ENCODE measurements around the gene PSMC4. TPM values are rescaled to one million over a fixed set of nuclear protein-coding genes. Genes with fewer than 3 reads are reported as not detected.

The PSMC4 gene
- total RNA-seq, 1 experiment from 2014 or later = 105 TPM

DNA sequence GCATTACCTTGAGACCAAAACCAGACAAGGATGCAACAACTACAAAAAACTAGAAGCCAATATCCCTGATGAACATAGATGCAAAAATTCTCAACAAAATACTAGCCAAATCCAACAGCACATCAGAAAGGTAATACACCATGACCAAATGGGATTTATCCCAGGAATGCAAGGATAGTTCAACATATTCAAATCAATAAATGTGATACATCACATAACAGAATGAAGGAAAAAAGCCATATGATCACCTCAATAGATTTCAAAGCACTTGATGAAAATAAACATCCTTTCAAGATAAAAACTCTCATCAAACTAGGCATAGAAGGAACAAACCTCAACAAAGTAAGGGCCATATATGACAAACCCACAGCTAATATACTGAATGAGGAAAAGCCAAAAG lies 15.7 kb downstream of the PSMC4 start:
- peaks cover 6% of the 10 kb centered on the region for H3K4me1 Mint-ChIP-seq (ENCODE audit: insufficient read depth, unreplicated experiment)
- TF ChIP-seq CTCF (IDR thresholded peaks at IDR 0.05; ENCODE audit: unreplicated experiment) = no peak
- CTCF ChIA-PET = no interaction called here
- intact Hi-C loops (cut with micrococcal nuclease) = no loop called here
- H3K4me3 Mint-ChIP-seq (ENCODE audit: unreplicated experiment) = no peak overlapping the region
- POLR2A ChIA-PET = interaction anchor here (1.0 to 2.2 kb wide), 3 partner anchors 9 to 16 kb away, joined by 3 to 11 read pairs (median 4); partner anchors contain the start of genes PSMC4 and ZNF546
- H3K27me3 Mint-ChIP-seq (ENCODE audit: insufficient read depth, unreplicated experiment) = no peaks in the 10 kb centered on the region
- no peak for DNase-seq (ENCODE audit: unreplicated experiment)
- H3K36me3 Mint-ChIP-seq (ENCODE audit: insufficient read depth, unreplicated experiment) = peaks cover 24% of the 10 kb centered on the region
- no peak overlapping the region for H3K27ac Mint-ChIP-seq (ENCODE audit: low read depth, unreplicated experiment)
- BruUV-seq (replicated peaks) = no TSS peak
- peaks cover 8% of the 10 kb centered on the region for H3K9me3 Mint-ChIP-seq (ENCODE audit: unreplicated experiment)

DNA sequence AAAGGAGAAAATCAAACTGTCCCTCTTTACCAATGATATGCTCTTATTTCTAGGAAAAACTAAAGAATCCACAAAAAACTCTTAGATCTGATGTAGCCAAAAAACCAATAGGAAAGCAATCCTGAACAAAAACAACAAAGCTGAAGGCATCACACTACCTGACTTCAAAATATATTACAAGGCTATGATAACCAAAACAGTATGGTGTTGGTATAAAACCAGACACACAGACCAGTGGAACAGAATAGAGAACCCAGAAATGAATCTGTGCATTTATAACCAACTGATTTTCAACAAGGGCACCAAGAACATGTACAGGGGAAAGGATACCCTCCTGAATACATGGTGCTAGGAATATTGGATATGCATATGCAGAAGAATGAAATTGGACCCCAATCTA lies 16.2 kb downstream of the PSMC4 start:
- BruUV-seq (replicated peaks) = no TSS peak
- no peak for DNase-seq (ENCODE audit: unreplicated experiment)
- H3K4me1 Mint-ChIP-seq (ENCODE audit: insufficient read depth, unreplicated experiment) = peaks cover 6% of the 10 kb centered on the region
- H3K9me3 Mint-ChIP-seq (ENCODE audit: unreplicated experiment) = peaks cover 9% of the 10 kb centered on the region
- ChIA-PET POLR2A (interaction anchor here (1.3 to 2.2 kb wide), 3 partner anchors 9 to 552 kb away, joined by 3 to 11 read pairs (median 3); partner anchors contain the start of genes PSMC4 and RPS16), CTCF (no interaction called here)
- H3K27ac Mint-ChIP-seq (ENCODE audit: low read depth, unreplicated experiment) = no peak overlapping the region
- peaks cover 19% of the 10 kb centered on the region for H3K36me3 Mint-ChIP-seq (ENCODE audit: insufficient read depth, unreplicated experiment)
- intact Hi-C loops (cut with micrococcal nuclease) = no loop called here
- TF ChIP-seq CTCF (IDR thresholded peaks at IDR 0.05; ENCODE audit: unreplicated experiment) = no peak
- no peak overlapping the region for H3K4me3 Mint-ChIP-seq (ENCODE audit: unreplicated experiment)
- no peaks in the 10 kb centered on the region for H3K27me3 Mint-ChIP-seq (ENCODE audit: insufficient read depth, unreplicated experiment)

DNA sequence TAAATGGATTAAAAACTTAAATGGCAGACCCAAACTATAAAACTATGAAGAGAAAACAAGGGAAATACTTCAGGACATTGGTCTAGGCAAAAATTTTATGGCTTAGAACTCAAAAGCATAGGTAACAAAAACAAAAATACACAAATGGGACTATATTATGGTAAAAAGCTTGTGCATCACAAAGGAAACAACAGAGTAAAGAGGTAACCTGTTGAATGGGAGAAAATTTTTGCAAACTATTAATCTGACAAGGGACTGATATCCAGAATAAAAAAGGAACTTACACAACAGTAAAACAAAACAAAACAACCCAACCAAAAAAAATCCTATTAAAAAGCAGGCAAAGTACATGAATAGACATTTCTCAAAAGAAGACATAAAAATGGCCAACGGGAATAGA lies 16.6 kb downstream of the PSMC4 start:
- CTCF ChIA-PET = no interaction called here
- POLR2A ChIA-PET = interaction anchor here (1.9 kb wide), 1 partner anchor 552 kb away, joined by 3 read pairs; the partner anchor contains the start of gene RPS16
- intact Hi-C loops (cut with micrococcal nuclease) = no loop called here
- Mint-ChIP-seq H3K27ac (ENCODE audit: low read depth, unreplicated experiment) (no peak overlapping the region), H3K4me1 (ENCODE audit: insufficient read depth, unreplicated experiment) (peaks cover 11% of the 10 kb centered on the region), H3K4me3 (ENCODE audit: unreplicated experiment) (no peak overlapping the region), H3K27me3 (ENCODE audit: insufficient read depth, unreplicated experiment) (no peaks in the 10 kb centered on the region), H3K36me3 (ENCODE audit: insufficient read depth, unreplicated experiment) (peaks cover 15% of the 10 kb centered on the region), H3K9me3 (ENCODE audit: unreplicated experiment) (peaks cover 13% of the 10 kb centered on the region)
- BruUV-seq (replicated peaks) = no TSS peak
- no peak for TF ChIP-seq CTCF (IDR thresholded peaks at IDR 0.05; ENCODE audit: unreplicated experiment)
- DNase-seq (ENCODE audit: unreplicated experiment) = no peak

DNA sequence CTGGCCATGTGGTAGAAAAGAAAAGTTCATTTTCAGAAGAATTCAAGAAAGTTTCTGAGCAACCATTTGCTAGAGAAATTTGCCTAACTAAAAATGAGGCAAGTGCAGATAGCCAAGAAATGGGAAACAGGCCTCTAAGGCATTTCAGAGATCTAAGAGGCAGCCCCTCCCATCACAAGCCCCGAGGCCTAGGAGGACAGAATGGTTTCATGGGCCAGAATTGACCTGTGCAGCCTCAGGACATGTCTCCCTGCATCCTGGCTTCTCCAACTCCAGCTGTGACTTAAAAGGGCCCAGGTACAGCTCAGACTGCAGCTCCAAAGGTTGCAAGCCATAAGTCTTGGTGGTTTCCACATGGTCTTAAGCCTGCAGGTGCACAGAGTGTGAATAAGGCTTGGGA lies 22.6 kb downstream of the PSMC4 start:
- H3K4me1 Mint-ChIP-seq (ENCODE audit: insufficient read depth, unreplicated experiment) = peaks cover 22% of the 10 kb centered on the region
- intact Hi-C loops (cut with micrococcal nuclease) = no loop called here
- ChIA-PET CTCF (no interaction called here), POLR2A (no interaction called here)
- H3K4me3 Mint-ChIP-seq (ENCODE audit: unreplicated experiment) = no peak overlapping the region
- no peak for DNase-seq (ENCODE audit: unreplicated experiment)
- no TSS peak for BruUV-seq (replicated peaks)
- H3K36me3 Mint-ChIP-seq (ENCODE audit: insufficient read depth, unreplicated experiment) = peaks cover 6% of the 10 kb centered on the region
- TF ChIP-seq CTCF (IDR thresholded peaks at IDR 0.05; ENCODE audit: unreplicated experiment) = no peak
- no peaks in the 10 kb centered on the region for H3K27me3 Mint-ChIP-seq (ENCODE audit: insufficient read depth, unreplicated experiment)
- H3K9me3 Mint-ChIP-seq (ENCODE audit: unreplicated experiment) = peaks cover 11% of the 10 kb centered on the region
- H3K27ac Mint-ChIP-seq (ENCODE audit: low read depth, unreplicated experiment) = no peak overlapping the region
